KMS-11 (cell line): ENCODE measurements around the gene RBM15B.

Source experiments
- H2AFZ ChIP-seq: fragments of 200-600 bp; sonication (generic); 2 replicates; pipeline ENCODE4 v1.6.1; 2016; ENCODE audit warnings: antibody characterized with exemption, mixed run types, low read depth
- H3K27ac ChIP-seq: fragments of 200-600 bp; sonication (generic); 2 replicates; pipeline ENCODE4 v1.6.1; 2016; ENCODE audit warnings: mild to moderate bottlenecking, mixed run types
- H3K27me3 ChIP-seq: fragments of 200-600 bp; sonication (generic); 2 replicates; pipeline ENCODE4 v1.6.1; 2017; ENCODE audit warnings: mild to moderate bottlenecking, low read depth, mixed run types, moderate library complexity; ENCODE audit not compliant: insufficient read depth
- H3K36me3 ChIP-seq: fragments of 200-600 bp; sonication (generic); 2 replicates; pipeline ENCODE4 v1.6.1; 2017; ENCODE audit warnings: mild to moderate bottlenecking, mixed run types; ENCODE audit not compliant: insufficient read depth
- H3K4me1 ChIP-seq: fragments of 200-600 bp; sonication (generic); 2 replicates; pipeline ENCODE4 v1.6.1; 2016; ENCODE audit warnings: mild to moderate bottlenecking, low read depth, mixed run types; ENCODE audit not compliant: poor library complexity, severe bottlenecking
- H3K4me2 ChIP-seq: fragments of 200-600 bp; sonication (generic); 2 replicates; pipeline ENCODE4 v1.7.0; 2016; ENCODE audit warnings: mild to moderate bottlenecking, mixed run types
- H3K4me3 ChIP-seq: fragments of 200-600 bp; sonication (generic); IDR thresholded peaks from 2 replicates; pipeline ENCODE4 v1.6.1; 2017; ENCODE audit warnings: low read depth, low read length, mixed read lengths; ENCODE audit not compliant: insufficient read depth
- H3K79me2 ChIP-seq: fragments of 200-600 bp; sonication (generic); 2 replicates; pipeline ENCODE4 v1.6.1; 2016; ENCODE audit warnings: low read depth, mixed run types; ENCODE audit not compliant: insufficient read depth
- H3K9ac ChIP-seq: fragments of 200-600 bp; sonication (generic); 2 replicates; pipeline ENCODE4 v1.6.1; 2016; ENCODE audit warnings: mild to moderate bottlenecking, mixed run types
- H4K20me1 ChIP-seq: fragments of 200-600 bp; sonication (generic); 2 replicates; pipeline ENCODE4 v1.6.1; 2016; ENCODE audit warnings: mild to moderate bottlenecking, mixed run types; ENCODE audit not compliant: insufficient read depth
- CTCF ChIP-seq: fragments of 200-600 bp; sonication (generic); conservative IDR thresholded peaks from 2 replicates; pipeline ENCODE4 v1.6.1; 2017; ENCODE audit warnings: low read depth, mild to moderate bottlenecking, antibody characterized with exemption, low read length, moderate library complexity, mixed read lengths

The RBM15B gene

GRCh38 chr3:51392355-51393133 lies 1.5 kb downstream of the RBM15B start:
- Histone ChIP-seq H3K79me2 (peaks cover 41% of the 10 kb centered on the region), H3K4me1 (peaks cover 38% of the 10 kb centered on the region)
- no peak for TF ChIP-seq CTCF

GRCh38 chr3:51393134-51393495 lies 2.0 kb downstream of the RBM15B start:
- H3K4me1 ChIP-seq = peaks cover 32% of the 10 kb centered on the region
- no peaks in the 10 kb centered on the region for H3K36me3 ChIP-seq
- no peaks in the 10 kb centered on the region for H4K20me1 ChIP-seq
- no peak overlapping the region for H3K4me3 ChIP-seq
- no peaks in the 10 kb centered on the region for H3K27me3 ChIP-seq
- H3K9ac ChIP-seq = no peak overlapping the region
- H3K4me2 ChIP-seq = peak overlapping the region; percentile 54; the same call in 1 of the 2 replicates
- no peak overlapping the region for H2AFZ ChIP-seq
- TF ChIP-seq CTCF = no peak
- H3K27ac ChIP-seq = no peak overlapping the region
- peaks cover 36% of the 10 kb centered on the region for H3K79me2 ChIP-seq

More at GRCh38 chr3:51392355-51393133, 1.5 kb downstream of the RBM15B start:
- Histone ChIP-seq H3K27ac (peak overlapping the region; percentile 75; the same call in 1 of the 2 replicates), H3K4me3 (no peak overlapping the region), H3K9ac (peak overlapping the region; percentile 80; the same call in 1 of the 2 replicates), H3K36me3 (no peaks in the 10 kb centered on the region), H3K27me3 (no peaks in the 10 kb centered on the region), H4K20me1 (no peaks in the 10 kb centered on the region), H3K4me2 (peak overlapping the region; percentile 54), H2AFZ (no peak overlapping the region)

- Histone ChIP-seq H3K9ac (no peak overlapping the region), H3K27me3 (no peaks in the 10 kb centered on the region), H3K36me3 (no peaks in the 10 kb centered on the region), H3K27ac (no peak overlapping the region), H3K4me1 (peaks cover 30% of the 10 kb centered on the region), H3K4me2 (no peak overlapping the region), H3K4me3 (no peak overlapping the region), H3K79me2 (peaks cover 36% of the 10 kb centered on the region), H4K20me1 (no peaks in the 10 kb centered on the region), H2AFZ (no peak overlapping the region)
- TF ChIP-seq CTCF = no peak
Measured at GRCh38 chr3:51393564-51393963, 2.5 kb downstream of the RBM15B start.

DNA sequence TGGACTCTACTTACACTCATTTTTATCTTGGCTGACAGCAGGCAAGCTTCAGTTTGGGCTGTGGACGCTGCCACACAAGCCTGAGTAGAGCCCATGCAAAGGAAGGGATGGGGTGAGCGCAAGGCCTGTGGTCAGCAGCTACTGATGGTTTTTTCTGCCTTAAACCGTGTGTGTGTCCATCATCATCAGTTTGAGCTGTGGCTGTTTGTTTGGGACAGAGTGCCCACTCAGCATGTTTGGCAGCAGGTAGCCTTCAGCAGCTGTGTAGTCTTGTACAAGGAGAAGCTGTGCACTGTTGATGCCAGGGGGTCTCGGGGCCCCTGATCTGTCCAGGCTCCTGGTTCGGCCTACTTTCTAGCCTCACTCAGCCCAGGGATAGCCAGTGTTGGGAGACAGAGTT lies 3.5 kb downstream of the RBM15B start:
- H3K4me2 ChIP-seq = no peak overlapping the region
- no peak overlapping the region for H3K4me3 ChIP-seq
- no peak overlapping the region for H3K9ac ChIP-seq
- no peaks in the 10 kb centered on the region for H4K20me1 ChIP-seq
- TF ChIP-seq CTCF = no peak
- peaks cover 23% of the 10 kb centered on the region for H3K4me1 ChIP-seq
- no peak overlapping the region for H2AFZ ChIP-seq
- no peaks in the 10 kb centered on the region for H3K27me3 ChIP-seq
- H3K79me2 ChIP-seq = peaks cover 36% of the 10 kb centered on the region
- H3K27ac ChIP-seq = no peak overlapping the region
- no peaks in the 10 kb centered on the region for H3K36me3 ChIP-seq
